HepG2 (cell line): Measurements from ENCODE around the gene UBC. TPM values are rescaled to one million over a fixed set of nuclear protein-coding genes. Genes with fewer than 3 reads are reported as not detected.

Experiments
- CEBPB ChIP-seq: IDR thresholded peaks from 2 replicates; pipeline ENCODE4 v1.6.1; 2011; ENCODE audit warnings: low read depth, low read length, improper control_type of control experiment, borderline replicate concordance
- CENPX ChIP-seq: sonication (generic); formaldehyde crosslinking; IDR thresholded peaks from 2 replicates; pipeline ENCODE4 v1.9.0; 2021; ENCODE audit warnings: mild to moderate bottlenecking, missing genetic modification reagents, moderate library complexity
- CREB3 ChIP-seq: sonication (generic); formaldehyde crosslinking; IDR thresholded peaks from 2 replicates; pipeline ENCODE4 v1.5.0; 2020; ENCODE audit warnings: missing genetic modification reagents
- EED ChIP-seq: sonication (generic); formaldehyde crosslinking; IDR thresholded peaks from 2 replicates; pipeline ENCODE4 v1.5.0; 2020; ENCODE audit warnings: mild to moderate bottlenecking, missing genetic modification reagents
- GMEB2 ChIP-seq: IDR thresholded peaks from 2 replicates; pipeline ENCODE4 v1.6.1; 2016; ENCODE audit warnings: missing biosample characterization, missing genetic modification reagents, low read depth
- IKZF4 ChIP-seq: sonication (generic); formaldehyde crosslinking; IDR thresholded peaks from 2 replicates; pipeline ENCODE4 v1.5.1; 2020; ENCODE audit warnings: borderline replicate concordance, mild to moderate bottlenecking, low read depth, missing genetic modification reagents; ENCODE audit errors: not compliant biosample characterization
- NFYB ChIP-seq: sonication (generic); formaldehyde crosslinking; IDR thresholded peaks from 2 replicates; pipeline ENCODE4 v1.4.0; 2020; ENCODE audit warnings: missing genetic modification reagents
- RFXAP ChIP-seq: sonication (generic); formaldehyde crosslinking; IDR thresholded peaks from 2 replicates; pipeline ENCODE4 v1.4.0; 2020; ENCODE audit warnings: missing genetic modification reagents, borderline replicate concordance
- SRSF9 ChIP-seq: fragments of 200-400 bp; formaldehyde crosslinking; IDR thresholded peaks from 2 replicates; pipeline ENCODE4 v1.6.1; 2018; ENCODE audit warnings: borderline replicate concordance, mild to moderate bottlenecking, low read depth, low read length; ENCODE audit not compliant: insufficient read depth, poor library complexity, severe bottlenecking
- TAF15 ChIP-seq: fragments of 200-400 bp; formaldehyde crosslinking; IDR thresholded peaks from one replicate; pipeline ENCODE4 v1.6.1; 2018; ENCODE audit warnings: mild to moderate bottlenecking, low read depth, low read length; ENCODE audit not compliant: poor library complexity, severe bottlenecking
- TMF1 ChIP-seq: sonication (generic); formaldehyde crosslinking; IDR thresholded peaks from 2 replicates; pipeline ENCODE4 v1.8.1; 2022; ENCODE audit warnings: low read depth, missing genetic modification reagents
- TOE1 ChIP-seq: sonication (generic); formaldehyde crosslinking; IDR thresholded peaks from 2 replicates; pipeline ENCODE4 v1.4.0; 2020; ENCODE audit warnings: mild to moderate bottlenecking, missing genetic modification reagents
- ZBTB38 ChIP-seq: sonication (generic); formaldehyde crosslinking; IDR thresholded peaks from 2 replicates; pipeline ENCODE4 v1.5.1; 2020; ENCODE audit warnings: mild to moderate bottlenecking, missing genetic modification reagents
- ZFP62 ChIP-seq: sonication (generic); formaldehyde crosslinking; IDR thresholded peaks from 2 replicates; pipeline ENCODE4 v1.4.0; 2020; ENCODE audit warnings: missing genetic modification reagents
- ZNF224 ChIP-seq: sonication (generic); formaldehyde crosslinking; IDR thresholded peaks from 2 replicates; pipeline ENCODE4 v1.5.0; 2020; ENCODE audit warnings: mild to moderate bottlenecking, missing genetic modification reagents
- ZNF280B ChIP-seq: sonication (generic); formaldehyde crosslinking; IDR thresholded peaks from 2 replicates; pipeline ENCODE4 v1.5.0; 2020; ENCODE audit warnings: missing genetic modification reagents, mild to moderate bottlenecking, borderline replicate concordance
- ZNF337 ChIP-seq: sonication (generic); formaldehyde crosslinking; IDR thresholded peaks from 2 replicates; pipeline ENCODE4 v1.5.1; 2020; ENCODE audit warnings: missing genetic modification reagents, low read depth, mild to moderate bottlenecking, borderline replicate concordance
- ZNF558 ChIP-seq: sonication (generic); formaldehyde crosslinking; IDR thresholded peaks from 2 replicates; pipeline ENCODE4 v1.9.0; 2022; ENCODE audit warnings: mild to moderate bottlenecking, missing genetic modification reagents, borderline replicate concordance
- ZNF766 ChIP-seq: sonication (generic); formaldehyde crosslinking; IDR thresholded peaks from 2 replicates; pipeline ENCODE4 v1.5.0; 2020; ENCODE audit warnings: missing genetic modification reagents, borderline replicate concordance
- ZNF777 ChIP-seq: sonication (generic); formaldehyde crosslinking; IDR thresholded peaks from 2 replicates; pipeline ENCODE4 v1.4.0; 2020; ENCODE audit warnings: missing genetic modification reagents
- ZSCAN21 ChIP-seq: sonication (generic); formaldehyde crosslinking; IDR thresholded peaks from 2 replicates; pipeline ENCODE4 v1.8.0; 2022; ENCODE audit warnings: mild to moderate bottlenecking, missing genetic modification reagents, moderate library complexity, borderline replicate concordance
- polyA plus RNA-seq, 8 experiments: library from polyadenylated mRNA; depleted of rRNA in 3 of 8; stranded (reverse) in 7 of 8; unstranded in 1 of 8; fragments of >200 nt; fragmentation: Illumina TruSeq in 4 of 8; extraction: Trizol in 4 of 8; gene quantifications; 2 replicates each; pipeline versions ENCODE4 v1.2.1 to v1.2.3, GENCODE V29; 2011 to 2016; ENCODE audit warnings: low read depth in 4 of 8, missing spikeins in 1 of 8, mixed read lengths in 1 of 8; ENCODE audit not compliant: insufficient read depth in 1 of 8
- total RNA-seq, 5 experiments: library from RNA; depleted of rRNA; stranded (reverse); fragments of >200 nt; fragmentation: Illumina TruSeq; extraction: Trizol; gene quantifications; 2 replicates each; pipeline ENCODE4 v1.2.3, GENCODE V29; 2016; ENCODE audit warnings: low read depth in 1 of 5

Gene UBC
- total and polyA plus RNA-seq, 2 of the 13 experiments (the other 11 are each of a cell fraction or from before 2014, with no cell fraction given) = 805 to 1,432 TPM

GRCh38 chr12:124898200-124898922 lies 16.1 kb downstream of the UBC start (continued):
- TF ChIP-seq ZNF280B (CRISPR knock-in tag) (no peak), ZNF337 (no peak), TMF1 (no peak), RFXAP (CRISPR knock-in tag) (no peak), NFYB (CRISPR knock-in tag) (no peak), ZSCAN21 (CRISPR knock-in tag) (no peak), TOE1 (CRISPR knock-in tag) (no peak), IKZF4 (CRISPR knock-in tag) (no peak), CEBPB (no peak), ZFP62 (CRISPR knock-in tag) (no peak), ZNF558 (CRISPR knock-in tag) (no peak), TAF15 (no peak), GMEB2 (CRISPR knock-in tag) (no peak), ZNF777 (CRISPR knock-in tag) (no peak), SRSF9 (no peak), EED (CRISPR knock-in tag) (no peak), ZNF224 (no peak), CENPX (CRISPR knock-in tag) (no peak), ZNF766 (0 out of 2 replicates have a peak, but pooled peaks have one; percentile 39), ZBTB38 (CRISPR knock-in tag) (peak; percentile 87), CREB3 (no peak)
